Aorta (tissue), 5 donors: Measurements from ENCODE around the gene TRIM40. TPM values are rescaled to one million over a fixed set of nuclear protein-coding genes. Genes with fewer than 3 reads are reported as not detected.
A peak's percentile ranks its signal among the peaks of the same experiment; 100 is the strongest.

Experiments used
- ATAC-seq: fragments of 200-7000 bp; cut with Tn5 transposase; one replicate; pipeline ENCODE4 v1.9.1; 2022; ENCODE audit warnings: moderate library complexity; ENCODE audit not compliant: low FRiP score
- DNase-seq, 2 donors: peaks; one replicate each; pipeline ENCODE4 v3.0.0-alpha.2; 2020
- H3K27ac ChIP-seq, 2 donors: one replicate each; pipeline ENCODE4 v1.5.1; 2013; ENCODE audit warnings: low read length in 2 of 2, mild to moderate bottlenecking in 2 of 2, moderate library complexity in 2 of 2, control low read depth in 1 of 2, inconsistent platforms in 1 of 2, low read depth in 1 of 2
- H3K27me3 ChIP-seq, 2 donors: one replicate each; pipeline ENCODE4 v1.6.1; 2013; ENCODE audit warnings: control low read depth in 1 of 2, low read length in 1 of 2, mild to moderate bottlenecking in 1 of 2, moderate library complexity in 1 of 2; ENCODE audit not compliant: insufficient read depth in 2 of 2, control insufficient read depth in 1 of 2
- H3K36me3 ChIP-seq, 2 donors: one replicate each; pipeline ENCODE4 v1.6.1; 2013; ENCODE audit warnings: control low read depth in 1 of 2, low read length in 1 of 2, mild to moderate bottlenecking in 1 of 2; ENCODE audit not compliant: insufficient read depth in 2 of 2, control insufficient read depth in 1 of 2
- H3K4me1 ChIP-seq, 2 donors: one replicate each; pipeline ENCODE4 v1.6.1; 2013; ENCODE audit warnings: low read length in 2 of 2, control low read depth in 1 of 2, mild to moderate bottlenecking in 1 of 2, moderate library complexity in 1 of 2; ENCODE audit not compliant: insufficient read depth in 2 of 2, control insufficient read depth in 1 of 2
- H3K4me3 ChIP-seq, 2 donors: one replicate each; pipeline ENCODE4 v1.5.1; 2013; ENCODE audit warnings: low read length in 2 of 2, control low read depth in 1 of 2, mild to moderate bottlenecking in 1 of 2
- H3K9me3 ChIP-seq: one replicate; pipeline ENCODE4 v1.6.1; 2013; ENCODE audit warnings: mild to moderate bottlenecking, low read length; ENCODE audit not compliant: control insufficient read depth
- WGBS, 2 donors: extraction: QIAGEN DNeasy Blood & Tissue Kit; methylation state at CpG; one replicate each; pipeline ENCODE4 v1.1.7; 2013; 5-methylcytosine and 5-hydroxymethylcytosine counted together
- intact Hi-C, 2 donors: fragments of 100-400 bp; cut with DNase I; formaldehyde crosslinking; loops; one replicate each; pipeline versions ENCODE4 v1.14.2 to v1.15.0; 2022
- polyA plus RNA-seq, 2 donors: library from polyadenylated mRNA; stranded (reverse); fragments of 200-250 nt; gene quantifications; one replicate each; pipeline ENCODE4 v1.2.3, GENCODE V29; 2013
- total RNA-seq, 2 donors: library from RNA; stranded (reverse); fragmentation: NEBNext Ultra II Directional; extraction: Animal tissue kit (Norgen Biotek cat#: 25700); gene quantifications; one replicate each; pipeline ENCODE4 v1.2.1, GENCODE V29; 2021
- donor health status: healthy with polysubstance abuse.
- donor health status: Bipolar disorder and iron deficiency.
- donor health status: DM: no; HTN: no; CAD: no.
- donor health status: DM: no; HTN: no; CAD: no.
- donor health status: DM: yes; HTN: yes; CAD: no.

The TRIM40 gene
- total and polyA plus RNA-seq, 4 donors = 2.9 TPM; not detected in 3

GRCh38 chr6:30100585-30101443, 35.1 kb upstream of the TRIM40 start:
- DNase-seq (peak in 1 of 2 donors; percentile 53), ATAC-seq (no peak)
- H3K27ac ChIP-seq = no peak overlapping the region
- peaks cover 1% of the 10 kb centered on the region for H3K9me3 ChIP-seq
- 3% methylated on average over 47 of the region's 47 CpGs for WGBS, 2 donors
- no peaks in the 10 kb centered on the region for H3K4me1 ChIP-seq
- H3K4me3 ChIP-seq = no peak overlapping the region
- intact Hi-C loops = no loop called here
- H3K27me3 ChIP-seq = peaks cover 0 to 3% of the 10 kb centered on the region in 2 donors
- no peaks in the 10 kb centered on the region for H3K36me3 ChIP-seq

- Histone ChIP-seq H3K27ac (no peak overlapping the region), H3K36me3 (no peaks in the 10 kb centered on the region), H3K4me3 (peak overlapping the region; percentile 12 to 14), H3K4me1 (no peaks in the 10 kb centered on the region), H3K9me3 (peaks cover 1% of the 10 kb centered on the region), H3K27me3 (peaks cover 0 to 3% of the 10 kb centered on the region in 2 donors)
- peak; percentile 97 for ATAC-seq
- DNase-seq = peak; percentile 95 to 97
- 4% methylated on average over 51 of the region's 51 CpGs for WGBS, 2 donors
- intact Hi-C loops = loop anchor here (1.0 to 2.0 kb wide), 2 partner anchors 29 to 34 kb away; partner anchors contain the start of gene PPP1R11 (in 1 of the 2)
These were observed 34.2 kb upstream of the TRIM40 start for GRCh38 chr6:30101444-30102413.

- DNase-seq = no peak
These were observed 33.4 kb upstream of the TRIM40 start for GRCh38 chr6:30102414-30102969.

GRCh38 chr6:30102970-30103871, 32.7 kb upstream of the TRIM40 start:
- Histone ChIP-seq H3K27me3 (peaks cover 0 to under 1% of the 10 kb centered on the region in 2 donors), H3K36me3 (no peaks in the 10 kb centered on the region), H3K27ac (no peak overlapping the region), H3K9me3 (no peaks in the 10 kb centered on the region), H3K4me3 (peak overlapping the region in 1 of 2 donors; percentile 1), H3K4me1 (no peaks in the 10 kb centered on the region)
- intact Hi-C loops = loop anchor here (1.0 to 2.0 kb wide), 3 partner anchors 28 to 36 kb away; partner anchors contain the start of gene PPP1R11 (in 1 of the 2)
- ATAC-seq (peak; percentile 93), DNase-seq (peak; percentile 90 to 92)
- 4 to 5% methylated on average over 36 of the region's 36 CpGs for WGBS, 2 donors

More at GRCh38 chr6:30102414-30102969, 33.4 kb upstream of the TRIM40 start:
- 56 to 60% methylated on average over 15 of the region's 15 CpGs for WGBS, 2 donors
- Histone ChIP-seq H3K27ac (no peak overlapping the region), H3K9me3 (no peaks in the 10 kb centered on the region), H3K27me3 (peaks cover 0 to 3% of the 10 kb centered on the region in 2 donors), H3K4me3 (no peak overlapping the region), H3K4me1 (no peaks in the 10 kb centered on the region), H3K36me3 (no peaks in the 10 kb centered on the region)
- intact Hi-C loops = loop anchor here (1.0 to 2.0 kb wide), 2 partner anchors 28 to 35 kb away; partner anchors contain the start of gene PPP1R11 (in 1 of the 2)
- ATAC-seq = peak; percentile 51

- 52 to 56% methylated on average over 3 of the region's 3 CpGs for WGBS, 2 donors
- H3K4me3 ChIP-seq = no peak overlapping the region
- no peaks in the 10 kb centered on the region for H3K27me3 ChIP-seq
- intact Hi-C loops = loop anchor here (1.0 to 2.0 kb wide), 2 partner anchors 27 kb away; no protein-coding TSS in a partner anchor
- no peaks in the 10 kb centered on the region for H3K9me3 ChIP-seq
- no peaks in the 10 kb centered on the region for H3K4me1 ChIP-seq
- H3K27ac ChIP-seq = no peak overlapping the region
- DNase-seq (no peak), ATAC-seq (no peak)
- no peaks in the 10 kb centered on the region for H3K36me3 ChIP-seq
These were observed 32.1 kb upstream of the TRIM40 start for GRCh38 chr6:30103872-30104179.

GRCh38 chr6:30104661-30105060, 31.3 kb upstream of the TRIM40 start:
- WGBS, 2 donors = 76 to 91% methylated on average over 2 of the region's 2 CpGs
- no peaks in the 10 kb centered on the region for H3K27me3 ChIP-seq
- H3K27ac ChIP-seq = no peak overlapping the region
- no peaks in the 10 kb centered on the region for H3K4me1 ChIP-seq
- ATAC-seq (no peak), DNase-seq (no peak)
- no peaks in the 10 kb centered on the region for H3K9me3 ChIP-seq
- intact Hi-C loops = no loop called here
- no peaks in the 10 kb centered on the region for H3K36me3 ChIP-seq
- no peak overlapping the region for H3K4me3 ChIP-seq

GRCh38 chr6:30111266-30111856, 24.6 kb upstream of the TRIM40 start:
- H3K4me1 ChIP-seq = no peaks in the 10 kb centered on the region
- no peaks in the 10 kb centered on the region for H3K36me3 ChIP-seq
- H3K9me3 ChIP-seq = no peaks in the 10 kb centered on the region
- H3K4me3 ChIP-seq = no peak overlapping the region
- DNase-seq (no peak), ATAC-seq (no peak)
- H3K27ac ChIP-seq = no peak overlapping the region
- H3K27me3 ChIP-seq = no peaks in the 10 kb centered on the region
- intact Hi-C loops = no loop called here
- 35 to 47% methylated on average over 27 of the region's 27 CpGs for WGBS, 2 donors
